ENCODE measurements around the gene SNAP23. TPM values are rescaled to one million over a fixed set of nuclear protein-coding genes. Genes with fewer than 3 reads are reported as not detected.

SNAP23 gene
- total RNA-seq, 1 donor from 2014 or later, result 60.2 TPM

- no peak for DNase-seq (ENCODE audit: low spot score)
Observed at GRCh38 chr15:42558739-42559138, 63.3 kb downstream of the SNAP23 start.

- DNase-seq (ENCODE audit: low spot score), result peak; percentile 98
Observed at GRCh38 chr15:42575188-42576039, 80.0 kb downstream of the SNAP23 start, which contains the start of gene STARD9. Gene STARD9 (plus strand): TSS chr15:42575606. CDS start chr15:42575716, 110 bp downstream.

GRCh38 chr15:42576040-42576594, 80.7 kb downstream of the SNAP23 start:
- DNase-seq (ENCODE audit: low spot score), result no peak

- no peak for DNase-seq (ENCODE audit: low spot score)
Observed at GRCh38 chr15:42576776-42577175, 81.3 kb downstream of the SNAP23 start.

- DNase-seq (ENCODE audit: low spot score), result no peak
Observed at GRCh38 chr15:42577514-42578031, 82.1 kb downstream of the SNAP23 start.

GRCh38 chr15:42578984-42579537, 83.6 kb downstream of the SNAP23 start:
- no peak for DNase-seq (ENCODE audit: low spot score)

GRCh38 chr15:42581272-42581730, 85.9 kb downstream of the SNAP23 start:
- peak; percentile 87 for DNase-seq (ENCODE audit: low spot score)

Other genes starting within 250 kb of the SNAP23 start
- 31.6 TPM for gene GANC, start 222.4 kb upstream of the SNAP23 start, total RNA-seq
- 46.2 TPM for gene TMEM87A, start 222.2 kb upstream of the SNAP23 start, total RNA-seq
- 8.1 TPM for gene CAPN3, start 136.1 kb upstream of the SNAP23 start, total RNA-seq
- gene ZNF106, start 4.5 kb upstream of the SNAP23 start, total RNA-seq, result 66.1 TPM
- gene LRRC57, start 53.2 kb downstream of the SNAP23 start, total RNA-seq, result 22.5 TPM
- gene HAUS2, start 53.2 kb downstream of the SNAP23 start, total RNA-seq, result 12.5 TPM
- gene STARD9, start 80.0 kb downstream of the SNAP23 start, total RNA-seq, result 9.8 TPM
- 23.9 TPM for gene CDAN1, start 241.5 kb downstream of the SNAP23 start, total RNA-seq